MM.1S (cell line): ENCODE results near the gene NME1.

Experiments
- DNase-seq: peaks from one replicate; pipeline ENCODE4 v3.0.0-alpha.2; 2015
- H2AFZ ChIP-seq: fragments of 300-600 bp; sonication (generic); 2 replicates; pipeline ENCODE4 v1.6.0; 2016; ENCODE audit warnings: antibody characterized with exemption, low read length
- H3F3A ChIP-seq: fragments of 300-600 bp; sonication (generic); 2 replicates; pipeline ENCODE4 v1.6.1; 2016; ENCODE audit warnings: mild to moderate bottlenecking, antibody characterized with exemption, low read length, moderate library complexity, mixed read lengths; ENCODE audit not compliant: insufficient read depth
- H3K27ac ChIP-seq: fragments of 300-600 bp; sonication (generic); 2 replicates; pipeline ENCODE4 v1.5.1; 2016; ENCODE audit warnings: mild to moderate bottlenecking, low read length
- H3K27me3 ChIP-seq: fragments of 300-600 bp; sonication (generic); replicated peaks from 2 replicates; pipeline ENCODE4 v1.6.0; 2016; ENCODE audit warnings: low read length; ENCODE audit not compliant: insufficient read depth
- H3K36me3 ChIP-seq: fragments of 300-600 bp; sonication (generic); replicated peaks from 2 replicates; pipeline ENCODE4 v1.6.1; 2016; ENCODE audit warnings: mild to moderate bottlenecking, low read length, mixed read lengths; ENCODE audit not compliant: insufficient read depth
- H3K4me1 ChIP-seq: fragments of 300-600 bp; sonication (generic); 2 replicates; pipeline ENCODE4 v1.6.1; 2016; ENCODE audit warnings: low read length, mixed read lengths
- H3K4me2 ChIP-seq: fragments of 300-600 bp; sonication (generic); 2 replicates; pipeline ENCODE4 v1.6.0; 2016; ENCODE audit warnings: low read depth, low read length
- H3K4me3 ChIP-seq: fragments of 300-600 bp; sonication (generic); 2 replicates; pipeline ENCODE4 v1.5.1; 2016; ENCODE audit warnings: low read length, mixed read lengths
- H3K79me2 ChIP-seq: fragments of 300-600 bp; sonication (generic); 2 replicates; pipeline ENCODE4 v1.6.1; 2016; ENCODE audit warnings: mixed run types, low read length, mixed read lengths
- H3K9ac ChIP-seq: fragments of 300-600 bp; sonication (generic); 2 replicates; pipeline ENCODE4 v1.6.1; 2016; ENCODE audit warnings: low read length, mixed read lengths
- H3K9me2 ChIP-seq: fragments of 300-600 bp; sonication (generic); replicated peaks from 2 replicates; pipeline ENCODE4 v1.6.1; 2016; ENCODE audit warnings: mild to moderate bottlenecking, low read length, mixed read lengths; ENCODE audit not compliant: insufficient read depth
- H3K9me3 ChIP-seq: fragments of 300-600 bp; sonication (generic); replicated peaks from 2 replicates; pipeline ENCODE4 v1.6.1; 2016; ENCODE audit warnings: mild to moderate bottlenecking, low read length, mixed read lengths; ENCODE audit not compliant: insufficient read depth
- H4K20me1 ChIP-seq: fragments of 300-600 bp; sonication (generic); 2 replicates; pipeline ENCODE4 v1.6.1; 2016; ENCODE audit warnings: mild to moderate bottlenecking, low read length, moderate library complexity, mixed read lengths; ENCODE audit not compliant: insufficient read depth
- CTCF ChIP-seq: fragments of 300-600 bp; sonication (generic); IDR thresholded peaks from 2 replicates; pipeline ENCODE4 v1.5.1; 2016; ENCODE audit warnings: antibody characterized with exemption, low read length, mixed read lengths
- EZH2 ChIP-seq: fragments of 300-600 bp; sonication (generic); optimal IDR thresholded peaks from 2 replicates; pipeline ENCODE3; 2017; ENCODE audit warnings: low read depth, mild to moderate bottlenecking, antibody characterized with exemption, low read length, mixed read lengths
- EZH2phosphoT487 ChIP-seq: fragments of 300-600 bp; sonication (generic); IDR thresholded peaks from 2 replicates; pipeline ENCODE4 v1.6.1; 2018; ENCODE audit warnings: antibody characterized with exemption, low read length

NME1 gene

GRCh38 chr17:51150932-51151331 lies 2.4 kb upstream of the NME1 start:
- Histone ChIP-seq H3K79me2 (peaks cover 25% of the 10 kb centered on the region), H3K4me2 (no peak overlapping the region), H3K27ac (no peak overlapping the region), H3K36me3 (no peaks in the 10 kb centered on the region; the same call in 1 of the 2 replicates), H3K9me3 (no peaks in the 10 kb centered on the region), H3K27me3 (no peaks in the 10 kb centered on the region), H3K9ac (no peak overlapping the region), H4K20me1 (no peaks in the 10 kb centered on the region), H3F3A (peaks cover 7% of the 10 kb centered on the region; the same call in 1 of the 2 replicates), H3K4me3 (no peak overlapping the region), H3K4me1 (peaks cover 5% of the 10 kb centered on the region; the same call in 1 of the 2 replicates), H3K9me2 (no peaks in the 10 kb centered on the region), H2AFZ (no peak overlapping the region)
- TF ChIP-seq CTCF (no peak), EZH2phosphoT487 (no peak), EZH2 (no peak)
- DNase-seq: no peak

- DNase-seq: no peak
- H3K79me2 ChIP-seq: peaks cover 44% of the 10 kb centered on the region
Measured at GRCh38 chr17:51152766-51153209, 571 bp upstream of the NME1 start.

GRCh38 chr17:51154176-51154575 lies 817 bp downstream of the NME1 start:
- peaks cover 58% of the 10 kb centered on the region for H3K79me2 ChIP-seq
- TF ChIP-seq EZH2: no peak
- TF ChIP-seq CTCF: no peak
- TF ChIP-seq EZH2phosphoT487: no peak
- H4K20me1 ChIP-seq: no peaks in the 10 kb centered on the region

More at GRCh38 chr17:51152766-51153209, 571 bp upstream of the NME1 start:
- H3K36me3 ChIP-seq: peaks cover 6% of the 10 kb centered on the region
- H3K4me2 ChIP-seq: peak overlapping the region; percentile 91
- H3K27me3 ChIP-seq: no peaks in the 10 kb centered on the region
- H3K27ac ChIP-seq: peak overlapping the region; percentile 40; the same call in 1 of the 2 replicates
- TF ChIP-seq EZH2: no peak
- no peak for TF ChIP-seq EZH2phosphoT487
- no peak for TF ChIP-seq CTCF
- H3K9me3 ChIP-seq: no peaks in the 10 kb centered on the region
- no peaks in the 10 kb centered on the region for H4K20me1 ChIP-seq
- H3K4me3 ChIP-seq: peak overlapping the region; percentile 54
- peak overlapping the region; percentile 45; the same call in 1 of the 2 replicates for H3K9ac ChIP-seq
- peaks cover 5% of the 10 kb centered on the region; the same call in 1 of the 2 replicates for H3K4me1 ChIP-seq
- H3K9me2 ChIP-seq: no peaks in the 10 kb centered on the region
- H3F3A ChIP-seq: peaks cover 7% of the 10 kb centered on the region; the same call in 1 of the 2 replicates
- H2AFZ ChIP-seq: peak overlapping the region; percentile 85

More at GRCh38 chr17:51154176-51154575, 817 bp downstream of the NME1 start:
- no peaks in the 10 kb centered on the region for H3K9me2 ChIP-seq
- H3K36me3 ChIP-seq: peaks cover 6% of the 10 kb centered on the region
- H3F3A ChIP-seq: peaks cover 7% of the 10 kb centered on the region; the same call in 1 of the 2 replicates
- H3K27ac ChIP-seq: peak overlapping the region; percentile 63; the same call in 1 of the 2 replicates
- H3K9ac ChIP-seq: peak overlapping the region; percentile 87
- peak overlapping the region; percentile 89 for H3K4me3 ChIP-seq
- H3K4me2 ChIP-seq: peak overlapping the region; percentile 97
- peak; percentile 14 for DNase-seq
- H2AFZ ChIP-seq: peak overlapping the region; percentile 71
- H3K27me3 ChIP-seq: no peaks in the 10 kb centered on the region
- H3K9me3 ChIP-seq: no peaks in the 10 kb centered on the region
- peaks cover 5% of the 10 kb centered on the region; the same call in 1 of the 2 replicates for H3K4me1 ChIP-seq
